Stimulated activated CD8-positive, alpha-beta memory T cell treated with anti-CD3 and anti-CD28 coated beads, Interleukin-4, amount 100 ng/mL, for 1 hour (primary cell): ENCODE results near the gene USP48.

Source experiments
- DNase-seq, 2 donors: peaks; one replicate each; pipeline ENCODE4 v3.0.0-alpha.2; 2020; ENCODE audit warnings: low read depth in 2 of 2, low spot score in 1 of 2

USP48 gene

DNA sequence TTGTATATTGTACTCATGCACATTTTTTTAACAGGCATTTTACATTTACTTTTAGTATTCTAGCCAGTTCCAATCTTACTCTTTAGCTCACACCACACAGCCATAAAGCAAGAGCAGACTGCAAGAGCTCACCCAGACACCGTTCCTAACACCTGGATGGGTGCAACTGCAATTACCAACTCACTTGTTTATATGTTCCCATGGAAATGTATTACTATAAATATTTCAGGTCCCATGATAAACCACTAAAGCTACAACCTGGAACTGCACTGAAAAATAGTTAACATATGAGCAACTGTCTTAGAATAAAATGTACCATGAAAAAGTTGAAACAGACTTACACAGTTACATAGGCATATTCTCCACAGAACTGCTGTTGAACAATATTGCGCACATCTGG is 30.8 kb downstream of the USP48 start:
- DNase-seq: no peak

DNA sequence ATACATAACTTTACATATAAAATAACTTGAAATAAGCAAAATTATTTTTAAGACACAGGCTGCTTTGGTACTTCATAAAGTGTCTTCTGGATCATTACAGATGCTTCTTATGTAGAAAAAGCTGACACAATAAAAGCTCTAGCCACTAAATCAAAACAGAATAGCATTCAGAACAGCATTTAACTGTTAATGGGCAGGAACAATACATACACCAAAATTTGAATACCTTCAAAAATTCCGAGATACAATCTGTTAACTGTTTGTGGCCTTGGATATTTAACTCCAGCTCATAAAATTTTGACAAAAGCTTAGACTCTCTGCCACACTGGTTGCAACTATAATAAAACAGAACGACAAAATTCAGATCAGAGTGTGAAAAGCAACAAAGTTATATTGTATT is 31.7 kb downstream of the USP48 start:
- DNase-seq: no peak

DNA sequence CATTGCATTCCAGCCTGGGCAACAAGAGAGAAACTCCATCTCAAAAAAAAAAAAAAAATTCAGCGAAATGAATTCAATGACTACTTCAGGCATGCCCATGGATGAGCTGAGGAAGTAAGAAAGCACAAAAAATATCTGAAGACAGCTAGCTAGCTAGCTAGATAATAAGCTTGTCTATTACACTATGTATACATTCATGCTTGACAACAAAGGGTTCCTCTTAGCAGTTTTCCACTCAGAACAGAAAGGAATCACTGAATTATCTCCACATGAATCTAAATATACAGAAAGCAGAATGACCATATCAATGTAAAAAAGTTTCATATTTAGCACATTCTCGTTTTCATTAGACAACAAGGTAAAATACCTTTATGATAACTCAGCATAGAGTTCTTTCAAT is 32.1 kb downstream of the USP48 start:
- no peak for DNase-seq

DNA sequence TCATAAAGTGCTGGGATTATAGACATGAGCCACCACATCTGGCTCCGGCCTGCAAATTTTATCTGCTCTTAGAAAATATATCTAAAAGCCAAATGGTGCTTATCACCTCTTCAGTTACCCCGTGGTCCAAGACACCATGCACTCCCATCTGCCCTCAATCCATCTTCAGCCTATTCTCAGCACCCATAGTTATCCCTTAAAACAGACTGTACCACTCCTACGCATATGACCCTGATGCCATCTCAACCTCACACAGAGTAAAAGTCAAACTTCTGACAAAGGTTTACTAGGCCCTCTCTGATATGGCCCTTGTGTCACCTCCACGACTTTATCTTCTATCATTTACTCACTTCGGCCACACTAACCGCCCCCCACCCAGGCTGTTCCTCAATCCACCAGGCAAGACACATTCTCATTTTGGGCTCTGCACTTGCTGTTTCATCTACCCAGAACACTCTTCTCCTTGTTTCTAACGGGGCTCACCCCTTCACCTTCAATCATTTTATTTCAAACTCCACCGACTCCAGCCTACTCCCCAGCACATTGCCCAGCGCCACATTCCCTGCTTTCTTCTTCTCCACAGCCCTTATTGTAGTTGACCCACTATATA is 33.0 kb downstream of the USP48 start:
- DNase-seq: no peak

DNA sequence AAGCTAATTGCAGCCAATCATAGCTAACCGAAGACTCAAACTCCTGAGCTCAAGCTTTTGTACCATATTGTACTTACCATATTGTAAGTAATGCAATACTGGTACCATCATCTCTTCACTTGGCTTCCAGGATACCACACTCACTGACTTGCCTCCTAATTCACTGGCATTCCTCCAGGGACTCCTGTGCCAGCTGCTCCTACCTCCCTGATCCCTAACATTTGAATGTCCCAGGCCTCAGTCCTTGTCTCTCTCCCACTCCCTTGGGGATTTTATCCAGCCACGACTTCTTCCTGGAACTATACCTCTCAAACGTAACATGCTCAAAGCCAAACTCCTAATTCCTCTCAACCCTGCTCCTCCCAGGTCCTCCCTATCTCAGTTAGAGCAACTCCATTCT is 33.8 kb downstream of the USP48 start:
- no peak for DNase-seq

DNA sequence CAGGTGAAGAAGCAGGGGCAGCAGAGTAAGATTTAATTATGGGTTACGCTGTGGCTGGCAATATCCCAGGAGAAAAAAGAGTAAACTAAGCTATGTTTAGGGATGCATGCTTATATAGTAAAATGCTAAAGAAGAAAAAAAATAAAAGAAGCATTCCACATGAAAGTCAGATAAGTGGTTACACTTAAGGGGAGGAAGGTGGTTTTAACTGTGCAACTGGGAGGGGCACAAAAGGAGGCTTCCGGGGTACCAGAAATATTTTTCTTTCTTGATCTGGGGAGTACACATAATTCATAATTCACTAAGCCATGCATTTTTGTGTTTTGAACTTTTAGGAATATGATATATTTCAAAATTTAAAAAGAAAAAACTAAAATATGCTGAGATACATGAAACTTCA is 39.5 kb downstream of the USP48 start:
- DNase-seq: no peak

DNA sequence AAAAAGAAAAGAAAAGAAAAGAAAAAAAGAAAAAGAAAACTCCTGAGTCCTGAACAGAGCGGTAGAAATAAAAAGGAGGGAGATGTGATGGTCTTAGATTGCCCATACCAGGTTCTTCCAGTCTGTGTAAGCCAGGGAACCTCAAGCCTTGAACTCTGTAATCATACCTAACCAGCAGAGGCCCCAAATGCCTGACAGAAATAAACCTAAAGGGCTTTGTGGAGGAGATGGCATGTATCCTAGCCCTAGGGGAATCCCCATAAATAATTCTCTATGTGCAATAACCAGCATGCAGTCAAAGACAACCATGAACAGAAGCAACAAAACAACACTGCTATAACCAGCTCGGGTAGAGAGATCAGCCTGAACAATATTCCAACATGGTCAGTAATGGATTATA is 40.4 kb downstream of the USP48 start:
- no peak for DNase-seq

DNA sequence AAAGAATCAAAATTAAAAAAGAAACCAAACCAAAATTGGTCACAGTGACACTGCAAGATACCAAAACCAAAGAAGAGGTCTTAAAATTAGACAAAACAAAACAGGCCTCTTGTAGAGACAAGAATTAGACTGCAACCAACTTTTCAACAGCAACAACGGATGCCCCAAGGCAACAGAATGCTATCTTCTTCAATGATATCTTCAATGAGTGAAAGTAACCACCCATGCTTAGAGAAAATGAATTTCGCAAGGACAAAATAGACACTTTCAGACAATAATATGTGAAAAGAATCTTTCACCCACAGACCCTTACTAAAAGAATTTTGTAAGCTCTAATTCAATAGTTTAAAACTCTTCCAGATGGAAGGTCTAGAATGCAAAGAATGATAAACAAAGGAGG is 41.7 kb downstream of the USP48 start:
- no peak for DNase-seq

DNA sequence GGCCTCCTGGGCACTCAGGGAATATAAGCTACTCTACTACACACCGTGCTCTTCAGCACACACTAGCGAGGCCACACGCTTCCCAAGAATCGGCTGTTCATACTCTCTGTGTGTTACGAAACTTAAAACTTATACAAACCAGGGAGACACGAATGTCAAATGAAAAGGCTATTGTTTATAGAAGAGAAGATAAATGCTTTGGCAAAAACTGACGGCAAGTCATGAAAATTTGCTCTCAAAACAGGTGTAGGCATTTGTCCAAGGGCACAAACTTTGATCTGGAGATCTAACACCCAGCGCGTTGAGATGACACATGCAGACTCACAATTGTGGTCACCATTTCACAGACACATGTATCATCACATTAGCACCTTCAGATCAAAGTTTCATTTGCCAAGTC is 46.1 kb downstream of the USP48 start:
- DNase-seq: no peak

DNA sequence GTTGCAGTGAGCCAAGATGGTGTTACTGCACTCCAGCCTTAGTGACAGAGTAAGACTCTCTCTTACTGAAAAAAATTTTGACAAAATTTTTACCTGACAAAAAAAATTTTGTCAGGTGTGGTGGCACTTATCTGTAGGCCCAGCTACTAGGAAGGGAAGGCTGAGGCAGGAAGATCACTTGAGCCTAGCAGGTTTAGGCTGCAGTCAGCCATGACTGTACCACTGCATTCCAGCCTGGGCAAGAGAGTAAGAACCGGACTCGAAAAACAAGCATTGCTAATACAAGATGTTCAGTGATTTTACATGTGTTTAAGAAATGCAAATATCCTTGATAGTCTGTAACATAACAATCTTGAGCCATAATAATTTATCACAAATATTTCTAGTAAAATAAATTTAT is 46.9 kb downstream of the USP48 start:
- DNase-seq: no peak

DNA sequence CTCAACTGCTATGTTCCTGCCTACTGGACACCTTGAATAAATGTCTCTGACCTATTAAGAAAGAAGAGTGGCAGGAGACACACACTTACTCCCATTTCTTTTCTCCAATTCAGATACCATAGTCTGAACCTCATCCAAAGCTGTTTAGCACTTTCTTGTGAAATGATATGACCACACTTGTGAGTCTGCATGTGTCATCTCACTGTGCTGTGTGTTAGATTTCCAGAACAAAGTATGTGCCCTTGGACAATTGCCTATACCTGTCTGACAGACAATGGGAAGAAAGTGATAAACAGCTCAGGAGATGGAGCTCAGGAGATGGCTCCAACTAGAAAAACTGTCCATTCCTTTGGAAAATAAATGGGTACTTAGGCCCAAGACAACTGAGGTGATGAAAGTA is 48.4 kb downstream of the USP48 start:
- DNase-seq: no peak

DNA sequence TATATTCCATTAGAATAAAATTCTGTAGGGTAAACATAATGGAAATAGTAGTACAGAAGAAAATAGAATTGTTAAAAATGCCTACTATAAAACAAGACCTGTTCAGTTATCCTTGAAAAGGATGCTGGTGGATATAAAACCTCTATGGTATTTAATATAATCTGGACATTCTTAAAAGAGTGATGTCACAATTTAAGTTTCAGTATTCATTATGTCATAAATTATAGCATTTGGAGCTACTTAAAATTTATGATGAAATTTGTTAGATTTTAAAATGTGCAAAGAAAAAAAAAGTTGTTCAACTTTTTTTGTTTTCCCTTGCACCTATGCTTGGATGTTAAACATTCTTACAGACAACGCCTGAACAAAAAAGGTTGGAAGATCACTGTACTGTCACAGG is 50.3 kb downstream of the USP48 start:
- no peak for DNase-seq

DNA sequence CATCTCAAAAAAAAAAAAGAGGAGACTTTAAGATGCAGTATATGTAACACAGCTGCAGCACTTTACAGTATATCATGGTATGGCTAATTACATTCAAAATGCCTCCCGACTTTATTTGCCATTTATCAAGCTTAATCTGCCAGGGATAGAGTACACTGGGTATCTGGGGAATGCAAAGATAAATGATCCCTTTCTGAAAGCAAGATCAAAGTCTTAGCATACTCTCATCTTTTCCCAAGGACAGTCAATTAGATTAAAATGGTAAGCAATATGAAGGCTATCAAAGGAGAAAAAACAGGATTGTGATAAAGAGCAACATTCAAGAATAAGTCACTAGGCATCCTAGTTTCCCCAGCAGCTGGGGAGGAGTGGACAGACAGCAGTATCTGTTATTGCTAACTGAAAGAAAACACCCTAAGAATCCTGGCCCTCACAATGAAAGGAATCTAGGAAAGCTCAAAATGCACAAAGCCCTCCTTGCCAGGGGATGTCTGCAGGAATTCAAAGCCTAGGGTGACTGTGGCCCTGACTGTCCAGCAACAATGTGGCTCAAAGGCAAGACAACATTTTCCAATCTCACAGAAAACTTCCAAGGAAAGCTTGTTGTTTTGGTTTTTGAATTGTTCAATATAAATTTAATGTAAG is 57.1 kb downstream of the USP48 start:
- no peak for DNase-seq

DNA sequence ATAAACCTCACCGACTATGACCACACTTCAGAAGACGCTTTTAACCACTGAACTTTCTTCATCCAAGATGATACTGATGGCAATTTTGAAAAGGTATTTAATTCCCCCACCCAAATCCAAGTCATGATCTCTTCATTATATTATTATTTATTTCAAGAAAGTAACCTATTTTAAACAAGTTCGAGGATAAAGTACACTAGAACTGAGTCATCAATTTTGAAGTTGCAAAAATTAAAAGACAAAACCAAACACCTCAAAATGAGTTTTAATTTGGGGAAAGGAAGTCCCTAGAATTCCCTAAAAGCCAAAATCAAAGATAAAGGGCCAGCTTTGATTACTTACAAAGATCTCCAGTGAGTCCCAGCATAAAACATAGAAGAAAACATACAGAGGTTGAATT is 58.4 kb downstream of the USP48 start:
- no peak for DNase-seq

DNA sequence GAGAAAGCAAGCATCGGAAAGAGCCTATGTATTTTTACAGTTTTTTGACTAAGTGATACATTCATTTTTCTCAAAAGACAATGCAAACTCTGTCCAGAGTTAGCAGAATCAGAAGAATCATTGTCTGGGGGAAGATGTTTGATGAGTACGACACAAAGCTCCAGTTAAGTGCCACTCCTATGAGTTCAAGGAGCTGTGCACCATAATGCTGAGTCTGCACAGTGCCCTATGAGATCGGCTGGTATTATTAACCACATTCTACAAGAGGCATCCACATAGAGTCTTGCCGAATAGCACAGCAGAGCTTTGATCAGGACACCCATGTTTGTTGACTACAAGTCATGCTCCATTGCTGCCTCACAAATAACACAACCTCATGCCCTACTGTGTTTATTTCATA is 58.9 kb downstream of the USP48 start:
- no peak for DNase-seq

DNA sequence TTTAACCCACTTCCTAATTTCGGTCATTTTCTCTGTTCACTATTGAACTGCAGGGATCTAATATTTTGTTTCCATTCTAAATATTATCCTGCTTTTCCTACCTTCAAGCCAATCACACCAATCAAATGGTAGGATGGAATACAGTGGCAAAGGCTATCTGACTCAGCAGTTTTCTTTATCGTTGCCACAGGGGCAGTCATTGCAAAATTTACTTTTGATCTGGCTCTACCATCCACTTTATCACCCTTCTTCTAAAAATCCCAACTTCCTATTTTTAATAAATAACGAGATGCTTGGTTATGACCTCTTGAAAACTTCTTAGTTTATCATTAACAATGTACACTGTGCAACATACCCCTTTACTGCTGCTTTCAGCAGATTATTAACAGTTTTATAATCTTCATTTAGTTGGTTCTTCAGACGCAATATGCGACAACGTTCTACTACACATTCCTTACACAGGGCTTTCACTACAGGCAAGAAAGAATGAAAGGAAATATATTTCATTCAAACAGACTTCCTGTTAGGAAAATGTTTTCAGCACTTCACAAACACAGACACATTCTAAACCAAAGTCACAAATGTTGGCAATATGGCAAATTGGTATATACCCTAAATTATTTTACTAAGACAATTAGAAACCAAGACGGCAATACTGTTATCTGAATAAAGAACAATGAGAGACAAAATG is 61.5 kb downstream of the USP48 start:
- no peak for DNase-seq

DNA sequence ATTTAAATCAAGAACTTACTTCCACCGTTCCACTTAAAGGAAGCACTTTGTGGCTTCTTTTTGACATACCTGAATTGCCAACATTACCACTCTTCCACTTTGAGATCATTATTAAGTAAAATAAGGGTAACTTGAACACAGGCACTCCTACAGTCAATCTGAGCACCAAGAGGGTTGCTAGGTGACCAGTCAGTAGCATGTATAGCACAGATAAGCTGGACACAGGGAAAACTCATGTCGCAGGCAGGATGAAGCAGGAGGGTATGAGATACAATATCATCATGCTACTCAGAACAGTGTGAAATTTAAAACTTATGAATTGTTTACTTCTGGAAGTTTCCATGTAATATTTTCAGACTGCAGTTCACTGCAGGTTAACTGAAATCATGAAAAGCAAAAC is 66.8 kb downstream of the USP48 start:
- DNase-seq: no peak

DNA sequence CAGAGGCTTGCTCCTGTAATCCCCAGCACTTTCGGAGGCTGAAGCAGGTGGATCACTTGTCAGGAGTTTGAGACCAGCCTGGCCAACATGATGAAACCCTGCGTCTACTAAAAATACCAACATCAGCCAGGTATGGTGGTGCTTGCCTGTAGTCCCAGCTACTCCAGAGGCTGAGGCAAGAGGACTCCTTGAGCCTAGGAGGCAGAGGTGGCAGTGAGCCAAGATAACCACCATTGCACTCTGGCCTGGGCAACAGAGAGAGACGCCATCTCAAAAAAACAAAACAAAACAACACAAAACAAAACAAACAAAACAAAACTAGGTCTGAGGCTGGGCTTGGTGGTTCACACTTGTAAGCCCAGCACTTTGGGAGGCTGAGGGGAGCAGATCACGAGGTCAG is 75.1 kb downstream of the USP48 start:
- DNase-seq: no peak

DNA sequence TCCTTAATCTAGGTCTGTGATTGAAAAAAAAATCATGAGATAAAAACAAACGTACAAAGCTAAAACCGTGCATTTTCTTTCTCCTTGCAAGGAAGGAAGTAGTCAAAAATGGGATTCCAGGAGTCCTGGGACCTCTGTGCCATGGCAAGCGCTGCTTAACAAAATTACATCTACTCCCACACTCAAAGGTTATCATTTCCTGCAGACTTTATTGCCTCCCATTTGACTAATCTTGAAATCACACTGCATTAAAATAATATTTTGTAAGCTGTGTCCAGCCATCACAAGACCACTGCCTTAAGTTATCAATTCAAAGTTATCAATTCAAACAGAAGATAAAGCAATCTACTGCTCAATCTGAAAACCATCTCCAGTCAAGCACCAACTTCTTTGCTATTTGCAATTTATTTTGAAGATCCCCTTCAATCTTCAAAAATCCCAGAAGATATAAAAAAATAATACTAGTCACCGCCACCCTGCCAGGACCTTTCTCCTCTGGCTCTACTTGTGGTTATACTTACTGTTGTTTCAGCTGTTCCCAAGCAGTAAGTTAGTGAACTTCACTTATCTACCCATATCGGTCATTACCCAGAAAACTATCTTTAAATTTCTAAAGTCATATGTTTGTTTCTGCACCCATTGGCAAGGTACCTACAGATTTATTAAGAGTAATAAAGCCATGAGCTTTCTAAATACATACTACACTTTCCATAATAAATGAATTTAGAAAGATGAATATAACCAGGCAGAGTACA is 75.7 kb downstream of the USP48 start:
- no peak for DNase-seq

DNA sequence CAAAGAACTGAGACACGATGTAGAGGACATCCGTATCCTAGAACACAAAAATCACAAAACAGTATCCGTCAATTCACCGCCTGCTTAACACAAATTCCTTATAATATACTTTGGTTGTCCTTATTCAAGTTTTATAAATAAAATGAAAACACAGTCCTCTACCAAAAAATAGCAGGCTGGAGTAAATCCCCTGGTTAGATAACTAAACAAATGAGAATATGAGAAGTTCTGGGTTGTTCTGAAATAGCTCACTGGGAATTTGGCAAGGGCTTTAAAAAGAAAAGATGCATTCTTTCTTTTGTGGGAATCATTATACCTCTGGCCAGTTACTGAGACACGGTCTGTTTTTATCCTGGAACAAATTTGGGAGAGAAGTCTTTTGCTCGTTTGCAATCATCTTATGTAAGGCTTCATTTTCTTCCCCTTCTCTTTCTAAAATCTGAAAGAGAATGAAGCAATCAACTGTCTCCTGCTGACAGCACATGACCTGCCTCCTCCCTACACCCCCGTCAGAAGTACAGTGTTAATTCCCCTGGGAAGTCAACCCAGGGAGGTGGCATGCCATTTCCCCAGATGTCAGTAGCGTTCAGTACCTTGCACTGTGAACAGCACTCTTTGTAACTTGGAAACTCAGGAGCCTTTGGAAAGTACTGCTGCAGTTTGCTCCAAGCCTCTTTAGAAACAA is 76.7 kb downstream of the USP48 start:
- no peak for DNase-seq

DNA sequence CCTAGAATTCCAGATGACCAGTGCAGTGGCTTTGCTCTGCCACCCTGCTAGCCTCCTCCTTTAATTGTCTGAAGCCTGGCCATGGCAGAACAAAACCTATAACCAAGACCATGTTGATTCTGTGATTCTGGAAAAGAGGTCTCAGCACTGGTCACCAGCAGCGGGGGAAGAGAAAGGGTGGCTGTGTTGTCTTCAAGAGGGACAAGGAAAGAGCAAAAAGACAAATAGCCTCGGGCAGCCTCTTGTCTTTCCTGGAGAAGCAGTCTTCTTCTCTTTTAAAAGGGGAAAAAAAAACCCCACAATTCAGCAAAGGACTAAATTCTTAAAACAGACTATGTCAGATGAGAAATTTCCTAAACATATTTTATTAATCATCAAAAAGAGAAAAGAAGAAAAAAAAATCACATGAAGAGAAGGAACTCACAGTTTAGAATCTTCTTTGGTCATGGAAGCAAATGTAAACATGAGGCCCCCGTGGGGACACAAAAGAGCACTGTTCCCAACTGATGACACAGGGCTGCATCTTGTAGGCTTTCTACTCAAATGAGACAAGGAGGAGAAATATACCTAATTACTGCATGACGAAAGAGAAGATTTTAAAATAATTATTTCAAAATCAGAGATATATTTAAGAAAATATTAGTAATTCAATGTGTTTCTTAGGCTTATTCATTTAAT is 77.5 kb downstream of the USP48 start:
- no peak for DNase-seq
